CD4-positive, alpha-beta T cell treated with Interleukin-1 beta for 1 hour (primary cell): ENCODE data around the gene BOD1.
A peak's percentile ranks its signal among the peaks of the same experiment; 100 is the strongest.
"Not testable (repeated sequence)": the region's sequence is repeated elsewhere in the genome, so short reads cannot be mapped to it uniquely, and the experiment has no call there.

Source experiments
- DNase-seq, 2 donors: peaks; one replicate each; pipeline ENCODE4 v3.0.0-alpha.2; 2020 to 2022

The BOD1 gene

GRCh38 chr5:173615884-173616576 lies 420 bp downstream of the BOD1 start:
- peak; percentile 73 to 76 for DNase-seq

DNA sequence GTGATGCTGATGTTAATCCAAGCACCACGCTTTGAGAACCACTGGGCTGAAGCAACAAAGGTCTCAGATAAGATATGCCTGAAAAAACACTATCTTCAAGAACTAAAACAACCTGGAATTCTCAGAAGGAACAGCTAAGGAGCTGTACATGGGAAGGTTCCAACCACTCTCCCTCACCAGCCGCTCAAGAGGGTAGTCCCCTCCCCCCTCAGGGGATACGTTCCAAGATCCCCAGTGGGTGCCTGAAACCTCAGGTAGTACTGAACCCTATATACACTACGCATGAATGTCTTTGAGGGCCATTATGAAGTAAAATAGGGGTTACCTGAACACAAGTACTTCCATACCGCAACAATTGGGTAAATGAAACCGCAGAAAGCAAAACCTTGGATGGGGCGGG lies 1.9 kb downstream of the BOD1 start:
- no peak for DNase-seq

DNA sequence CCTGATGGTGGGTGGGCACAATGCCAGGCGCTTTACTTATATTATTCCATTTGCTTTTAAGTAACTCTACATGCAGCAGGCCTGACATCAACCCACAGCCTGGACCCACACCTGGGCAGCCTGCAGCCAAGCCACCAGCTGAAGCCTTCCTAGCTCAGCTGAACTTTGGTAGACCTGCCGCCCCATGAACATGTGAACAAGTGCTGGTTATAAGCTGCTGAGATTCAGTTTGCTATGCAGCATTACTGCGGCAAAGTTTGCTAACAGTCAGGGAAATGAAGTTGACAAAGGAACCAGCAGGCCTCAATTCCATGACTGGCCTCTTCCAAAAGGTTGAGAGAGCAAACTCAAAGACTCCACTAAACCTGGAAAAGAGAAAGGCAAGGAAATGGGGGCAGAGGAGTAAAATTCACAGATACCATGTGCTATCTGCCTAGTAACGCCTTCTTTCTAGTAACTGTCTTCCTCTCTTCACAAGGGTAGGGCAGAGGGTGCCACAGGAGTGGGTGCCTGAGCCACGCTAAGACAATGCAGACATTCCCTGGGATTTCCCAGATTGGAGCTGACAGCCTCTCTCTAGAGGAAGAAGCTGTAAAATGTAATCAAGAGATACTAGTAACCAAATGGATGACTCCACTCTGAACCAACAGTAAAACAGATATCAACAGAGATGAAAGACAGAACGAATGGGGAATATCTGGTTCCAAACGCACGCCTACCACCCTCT lies 2.9 kb downstream of the BOD1 start:
- DNase-seq: no peak

GRCh38 chr5:173612948-173613347 lies 3.5 kb downstream of the BOD1 start:
- DNase-seq: no peak

DNA sequence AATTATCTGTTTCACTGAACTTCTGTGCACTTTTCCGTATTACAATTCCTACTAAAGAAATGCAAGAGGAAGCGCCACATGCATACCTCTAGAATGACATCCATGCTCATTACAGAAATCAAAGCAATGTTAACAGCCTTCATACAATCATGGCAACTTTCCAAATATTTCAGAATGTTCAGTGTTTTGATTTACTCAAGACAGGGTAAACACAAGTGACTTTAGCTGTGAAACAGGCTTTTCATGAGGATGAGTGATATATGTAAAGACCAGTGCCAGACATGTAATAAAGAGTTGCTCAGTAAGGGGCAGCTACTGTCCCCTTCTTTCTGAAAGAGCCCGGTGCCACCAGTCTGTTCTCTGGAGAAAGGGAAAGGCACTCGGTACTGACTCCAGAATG lies 4.7 kb downstream of the BOD1 start:
- DNase-seq: no peak

GRCh38 chr5:173604141-173604540 lies 12.3 kb downstream of the BOD1 start:
- DNase-seq: no peak

GRCh38 chr5:173602423-173602822 lies 14.0 kb downstream of the BOD1 start:
- DNase-seq: no peak

- no peak for DNase-seq
Observed at GRCh38 chr5:173598686-173599085, 17.8 kb downstream of the BOD1 start.

- DNase-seq: no peak
Observed at GRCh38 chr5:173597304-173597703, 19.1 kb downstream of the BOD1 start.

DNA sequence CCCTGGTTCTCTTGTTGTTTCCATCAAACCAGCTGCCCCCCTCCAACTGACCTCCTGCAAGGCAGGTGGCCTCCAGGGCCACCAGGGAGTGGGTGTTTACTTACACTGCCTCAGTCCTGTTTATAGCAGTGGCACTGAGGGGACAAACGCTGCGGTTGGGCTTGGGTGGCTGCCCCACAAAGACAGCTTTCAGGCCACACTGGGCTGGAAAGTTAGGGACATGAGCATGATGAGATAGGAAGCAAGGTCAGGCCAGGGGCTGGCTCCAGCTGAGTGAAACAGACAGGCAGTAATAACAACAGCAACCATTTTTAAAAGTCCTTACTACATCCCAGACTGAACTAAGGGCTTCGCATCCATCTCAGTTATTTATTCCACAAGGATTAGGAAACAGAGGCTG lies 20.6 kb downstream of the BOD1 start:
- no peak for DNase-seq

DNA sequence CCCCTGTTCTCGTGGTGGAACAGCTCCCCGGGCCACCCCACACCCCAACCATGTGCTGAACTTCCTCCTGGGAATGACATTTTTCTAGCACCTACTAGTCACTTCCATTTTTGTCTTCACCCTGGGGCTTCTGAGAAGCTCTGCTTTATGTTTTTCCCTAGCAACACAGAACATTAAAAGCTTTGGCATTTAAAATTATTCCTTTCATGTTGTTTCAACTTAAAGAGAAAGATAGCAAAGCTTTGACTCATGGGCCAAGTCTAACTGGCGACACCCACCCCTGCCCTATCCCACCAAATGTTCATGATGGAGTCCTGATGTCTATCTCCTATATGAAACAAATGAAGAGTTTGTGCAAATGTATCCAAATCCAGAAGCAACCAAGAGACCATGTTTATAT lies 22.4 kb downstream of the BOD1 start:
- no peak for DNase-seq

GRCh38 chr5:173592050-173592669 lies 24.3 kb downstream of the BOD1 start:
- DNase-seq: peak in 1 of 2 donors; percentile 8

GRCh38 chr5:173591056-173591514 lies 25.4 kb downstream of the BOD1 start:
- DNase-seq: no peak

GRCh38 chr5:173590436-173591055 lies 25.9 kb downstream of the BOD1 start:
- DNase-seq: no peak

GRCh38 chr5:173586133-173586532 lies 30.3 kb downstream of the BOD1 start:
- not testable (repeated sequence) for DNase-seq

GRCh38 chr5:173583346-173583745 lies 33.1 kb downstream of the BOD1 start:
- no peak for DNase-seq

GRCh38 chr5:173582216-173583111 lies 34.0 kb downstream of the BOD1 start:
- DNase-seq: no peak

- peak; percentile 9 to 21 for DNase-seq
Observed at GRCh38 chr5:173581408-173582215, 34.8 kb downstream of the BOD1 start.

- DNase-seq: no peak
Observed at GRCh38 chr5:173578947-173579615, 37.4 kb downstream of the BOD1 start.

DNA sequence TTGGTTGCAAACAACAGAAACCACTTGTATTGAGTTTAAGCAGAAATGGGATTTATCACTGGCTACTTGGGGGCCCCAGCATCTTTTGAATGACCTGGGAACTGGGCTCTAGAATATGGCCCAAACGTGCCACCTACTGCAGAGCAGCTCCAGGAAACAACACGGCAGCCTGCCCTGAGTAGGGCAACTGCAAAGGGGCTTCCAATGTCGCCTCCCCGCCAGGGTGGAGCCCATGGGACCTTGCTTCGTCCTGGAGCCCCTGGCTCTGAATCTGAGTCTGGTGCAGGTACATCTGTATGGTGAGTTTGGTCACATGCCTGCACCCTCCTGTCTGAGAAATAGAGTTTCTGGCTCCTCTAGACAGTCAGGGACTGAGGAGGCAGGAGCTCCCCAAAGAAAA lies 38.6 kb downstream of the BOD1 start:
- no peak for DNase-seq

DNA sequence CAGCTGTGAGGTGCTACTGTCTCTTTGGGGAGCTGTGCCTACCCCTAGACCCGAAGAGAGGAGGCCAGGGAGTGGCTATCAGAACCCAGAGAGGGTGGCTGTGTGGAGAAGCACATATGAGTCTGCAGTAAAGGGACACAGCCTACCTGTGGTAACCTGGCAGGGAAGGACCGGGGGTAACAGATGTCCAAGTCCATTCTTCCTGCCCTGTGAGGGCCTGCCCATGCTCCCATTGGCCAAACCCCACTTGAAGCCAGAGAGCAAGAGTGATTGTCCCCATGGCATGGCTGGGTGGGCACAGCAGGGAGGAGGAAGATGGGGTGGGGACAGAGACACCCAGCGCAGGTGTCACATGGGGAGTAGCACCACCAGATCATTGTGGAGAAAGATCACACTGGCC lies 39.3 kb downstream of the BOD1 start:
- no peak for DNase-seq
